ENCODE measurements around the gene RAVER2. TPM values are rescaled to one million over a fixed set of nuclear protein-coding genes. Genes with fewer than 3 reads are reported as not detected.

RAVER2 gene
- total and polyA plus RNA-seq, 10 of the 15 experiments (the other 5 are each of a cell fraction or from before 2014, with no cell fraction given) = 0.09 to 0.59 (median 0.41) TPM; not detected in 2

DNA sequence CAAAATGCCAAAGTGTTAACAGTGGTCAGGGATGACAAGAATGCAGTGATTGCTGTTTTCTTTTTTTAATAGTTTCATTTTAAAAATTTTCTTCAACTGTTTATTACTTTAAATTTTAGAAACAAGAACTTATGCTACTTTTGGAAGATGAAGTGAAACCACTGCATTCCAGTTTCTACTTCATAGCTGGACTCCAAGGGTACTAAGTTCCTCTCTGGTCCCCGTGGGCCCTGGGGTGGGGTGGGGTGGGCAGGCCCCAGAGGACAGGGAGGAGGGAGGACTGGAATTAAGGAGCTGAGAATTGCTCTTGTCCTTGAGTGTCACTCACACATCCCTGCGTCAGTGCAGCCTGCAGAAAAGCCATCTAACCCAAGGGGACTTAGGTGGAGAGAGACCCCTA, 97.3 kb downstream of the RAVER2 start:
- intact Hi-C loops (cut with micrococcal nuclease; ENCODE audit: unreplicated experiment) (no loop called here), in situ Hi-C loops (cut with MboI) (no loop called here)
- Histone ChIP-seq H3K27me3 (replicated peaks in 1 of 2; ENCODE audit: control insufficient read depth in 2 of 2, insufficient read depth in 2 of 2, low read length in 1 of 2) (no peaks in the 10 kb centered on the region), H3K36me3 (ENCODE audit: control insufficient read depth in 2 of 2, insufficient read depth in 2 of 2, low read length in 1 of 2) (peaks cover 11 to 48% of the 10 kb centered on the region in 2 experiments), H2AFZ (ENCODE audit: control insufficient read depth, low read depth, low read length) (no peak overlapping the region), H3K9me3 (replicated peaks; ENCODE audit: control insufficient read depth, insufficient read depth, low read length) (no peaks in the 10 kb centered on the region), H3K4me3 (no peak overlapping the region), H3K9ac (ENCODE audit: control insufficient read depth, insufficient read depth, low read length) (no peak overlapping the region), H3K79me2 (ENCODE audit: control insufficient read depth, insufficient read depth, low read length) (no peaks in the 10 kb centered on the region), H3K27ac (ENCODE audit: control insufficient read depth, insufficient read depth) (no peak overlapping the region), H4K20me1 (ENCODE audit: control insufficient read depth, insufficient read depth) (no peaks in the 10 kb centered on the region; the same call in 1 of the 2 replicates), H3K4me2 (ENCODE audit: control insufficient read depth, insufficient read depth) (no peak overlapping the region), H3K4me1 (ENCODE audit: control insufficient read depth, insufficient read depth, low read length) (peaks cover 7% of the 10 kb centered on the region)
- ChIA-PET SMC1A (ENCODE audit: uncharacterized antibody, unreplicated experiment) (no interaction called here), POLR2A (no interaction called here), CTCF (no interaction called here), RAD21 (ENCODE audit: unreplicated experiment) (no interaction called here)
- ATAC-seq (no peak), FAIRE-seq (no peak), DNase-seq (ENCODE audit: low read depth, low spot score) (no peak)
- 71% methylated on average over 1 of the region's 2 CpGs for WGBS (ENCODE audit: insufficient coverage, insufficient replicate concordance, low lambda C conversion rate, missing lambda C conversion rate)
- BruUV-seq (replicated peaks) = no TSS peak
- TF ChIP-seq, protein P1, sequence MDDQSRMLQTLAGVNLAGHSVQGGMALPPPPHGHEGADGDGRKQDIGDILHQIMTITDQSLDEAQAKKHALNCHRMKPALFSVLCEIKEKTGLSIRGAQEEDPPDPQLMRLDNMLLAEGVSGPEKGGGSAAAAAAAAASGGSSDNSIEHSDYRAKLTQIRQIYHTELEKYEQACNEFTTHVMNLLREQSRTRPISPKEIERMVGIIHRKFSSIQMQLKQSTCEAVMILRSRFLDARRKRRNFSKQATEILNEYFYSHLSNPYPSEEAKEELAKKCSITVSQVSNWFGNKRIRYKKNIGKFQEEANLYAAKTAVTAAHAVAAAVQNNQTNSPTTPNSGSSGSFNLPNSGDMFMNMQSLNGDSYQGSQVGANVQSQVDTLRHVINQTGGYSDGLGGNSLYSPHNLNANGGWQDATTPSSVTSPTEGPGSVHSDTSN (IDR thresholded peaks at IDR 0.05; ENCODE audit: insufficient replicate concordance, low read depth, low read length) = no peak
- no peak for TF ChIP-seq SKIL (IDR thresholded peaks at IDR 0.05; ENCODE audit: low read depth, poor library complexity, severe bottlenecking)
- TF ChIP-seq STAT3 (IDR thresholded peaks at IDR 0.05; ENCODE audit: low read depth, low read length) = no peak
- TF ChIP-seq YY1 (IDR thresholded peaks at IDR 0.05; ENCODE audit: low read depth, low read length) = no peak
- TF ChIP-seq, protein P2, sequence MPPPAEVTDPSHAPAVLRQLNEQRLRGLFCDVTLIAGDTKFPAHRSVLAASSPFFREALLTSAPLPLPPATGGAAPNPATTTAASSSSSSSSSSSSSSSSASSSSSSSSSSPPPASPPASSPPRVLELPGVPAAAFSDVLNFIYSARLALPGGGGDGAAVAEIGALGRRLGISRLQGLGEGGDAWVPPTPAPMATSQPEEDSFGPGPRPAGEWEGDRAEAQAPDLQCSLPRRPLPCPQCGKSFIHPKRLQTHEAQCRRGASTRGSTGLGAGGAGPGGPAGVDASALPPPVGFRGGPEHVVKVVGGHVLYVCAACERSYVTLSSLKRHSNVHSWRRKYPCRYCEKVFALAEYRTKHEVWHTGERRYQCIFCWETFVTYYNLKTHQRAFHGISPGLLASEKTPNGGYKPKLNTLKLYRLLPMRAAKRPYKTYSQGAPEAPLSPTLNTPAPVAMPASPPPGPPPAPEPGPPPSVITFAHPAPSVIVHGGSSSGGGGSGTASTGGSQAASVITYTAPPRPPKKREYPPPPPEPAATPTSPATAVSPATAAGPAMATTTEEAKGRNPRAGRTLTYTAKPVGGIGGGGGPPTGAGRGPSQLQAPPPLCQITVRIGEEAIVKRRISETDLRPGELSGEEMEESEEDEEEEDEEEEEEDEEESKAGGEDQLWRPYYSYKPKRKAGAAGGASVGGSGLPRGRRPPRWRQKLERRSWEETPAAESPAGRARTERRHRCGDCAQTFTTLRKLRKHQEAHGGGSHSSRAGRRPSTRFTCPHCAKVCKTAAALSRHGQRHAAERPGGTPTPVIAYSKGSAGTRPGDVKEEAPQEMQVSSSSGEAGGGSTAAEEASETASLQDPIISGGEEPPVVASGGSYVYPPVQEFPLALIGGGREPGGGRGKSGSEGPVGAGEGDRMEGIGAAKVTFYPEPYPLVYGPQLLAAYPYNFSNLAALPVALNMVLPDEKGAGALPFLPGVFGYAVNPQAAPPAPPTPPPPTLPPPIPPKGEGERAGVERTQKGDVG (CRISPR knock-in tag; IDR thresholded peaks at IDR 0.05) = no peak
- TF ChIP-seq ZNF384 (IDR thresholded peaks at IDR 0.05; ENCODE audit: borderline replicate concordance, low read depth, low read length) = no peak
- TF ChIP-seq, protein P3, sequence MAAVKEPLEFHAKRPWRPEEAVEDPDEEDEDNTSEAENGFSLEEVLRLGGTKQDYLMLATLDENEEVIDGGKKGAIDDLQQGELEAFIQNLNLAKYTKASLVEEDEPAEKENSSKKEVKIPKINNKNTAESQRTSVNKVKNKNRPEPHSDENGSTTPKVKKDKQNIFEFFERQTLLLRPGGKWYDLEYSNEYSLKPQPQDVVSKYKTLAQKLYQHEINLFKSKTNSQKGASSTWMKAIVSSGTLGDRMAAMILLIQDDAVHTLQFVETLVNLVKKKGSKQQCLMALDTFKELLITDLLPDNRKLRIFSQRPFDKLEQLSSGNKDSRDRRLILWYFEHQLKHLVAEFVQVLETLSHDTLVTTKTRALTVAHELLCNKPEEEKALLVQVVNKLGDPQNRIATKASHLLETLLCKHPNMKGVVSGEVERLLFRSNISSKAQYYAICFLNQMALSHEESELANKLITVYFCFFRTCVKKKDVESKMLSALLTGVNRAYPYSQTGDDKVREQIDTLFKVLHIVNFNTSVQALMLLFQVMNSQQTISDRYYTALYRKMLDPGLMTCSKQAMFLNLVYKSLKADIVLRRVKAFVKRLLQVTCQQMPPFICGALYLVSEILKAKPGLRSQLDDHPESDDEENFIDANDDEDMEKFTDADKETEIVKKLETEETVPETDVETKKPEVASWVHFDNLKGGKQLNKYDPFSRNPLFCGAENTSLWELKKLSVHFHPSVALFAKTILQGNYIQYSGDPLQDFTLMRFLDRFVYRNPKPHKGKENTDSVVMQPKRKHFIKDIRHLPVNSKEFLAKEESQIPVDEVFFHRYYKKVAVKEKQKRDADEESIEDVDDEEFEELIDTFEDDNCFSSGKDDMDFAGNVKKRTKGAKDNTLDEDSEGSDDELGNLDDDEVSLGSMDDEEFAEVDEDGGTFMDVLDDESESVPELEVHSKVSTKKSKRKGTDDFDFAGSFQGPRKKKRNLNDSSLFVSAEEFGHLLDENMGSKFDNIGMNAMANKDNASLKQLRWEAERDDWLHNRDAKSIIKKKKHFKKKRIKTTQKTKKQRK (IDR thresholded peaks at IDR 0.05; ENCODE audit: low read depth, low read length) = no peak
- no peak for TF ChIP-seq CREB1 (IDR thresholded peaks at IDR 0.05; ENCODE audit: low read depth)
- no peak for TF ChIP-seq POLR2AphosphoS2 (IDR thresholded peaks at IDR 0.05; ENCODE audit: low read depth, low read length)
- no peak for TF ChIP-seq ZNF274 (IDR thresholded peaks at IDR 0.05; ENCODE audit: insufficient read depth, insufficient read length)
- TF ChIP-seq CHD1 (IDR thresholded peaks at IDR 0.05; ENCODE audit: low read depth, low read length) = no peak
- no peak for TF ChIP-seq HCFC1 (IDR thresholded peaks at IDR 0.05; ENCODE audit: low read length)
- no peak for TF ChIP-seq IRF4 (IDR thresholded peaks at IDR 0.05; ENCODE audit: low read depth, low read length)
- no peak for TF ChIP-seq ZNF217 (IDR thresholded peaks at IDR 0.05)
- no peak for TF ChIP-seq RAD21 (IDR thresholded peaks at IDR 0.05; ENCODE audit: insufficient read depth, low read depth, low read length)
- TF ChIP-seq CHD4 (IDR thresholded peaks at IDR 0.05) = no peak
- TF ChIP-seq SUZ12 (IDR thresholded peaks at IDR 0.05; ENCODE audit: unreplicated experiment) = no peak

All from GM12878 (cell line).